ENCODE results near the gene KLHL26. TPM values are rescaled to one million over a fixed set of nuclear protein-coding genes. Genes with fewer than 3 reads are reported as not detected.

The KLHL26 gene
- total and polyA plus RNA-seq, 8 donors: 1.2 to 45.1 (median 4.1) TPM

DNA sequence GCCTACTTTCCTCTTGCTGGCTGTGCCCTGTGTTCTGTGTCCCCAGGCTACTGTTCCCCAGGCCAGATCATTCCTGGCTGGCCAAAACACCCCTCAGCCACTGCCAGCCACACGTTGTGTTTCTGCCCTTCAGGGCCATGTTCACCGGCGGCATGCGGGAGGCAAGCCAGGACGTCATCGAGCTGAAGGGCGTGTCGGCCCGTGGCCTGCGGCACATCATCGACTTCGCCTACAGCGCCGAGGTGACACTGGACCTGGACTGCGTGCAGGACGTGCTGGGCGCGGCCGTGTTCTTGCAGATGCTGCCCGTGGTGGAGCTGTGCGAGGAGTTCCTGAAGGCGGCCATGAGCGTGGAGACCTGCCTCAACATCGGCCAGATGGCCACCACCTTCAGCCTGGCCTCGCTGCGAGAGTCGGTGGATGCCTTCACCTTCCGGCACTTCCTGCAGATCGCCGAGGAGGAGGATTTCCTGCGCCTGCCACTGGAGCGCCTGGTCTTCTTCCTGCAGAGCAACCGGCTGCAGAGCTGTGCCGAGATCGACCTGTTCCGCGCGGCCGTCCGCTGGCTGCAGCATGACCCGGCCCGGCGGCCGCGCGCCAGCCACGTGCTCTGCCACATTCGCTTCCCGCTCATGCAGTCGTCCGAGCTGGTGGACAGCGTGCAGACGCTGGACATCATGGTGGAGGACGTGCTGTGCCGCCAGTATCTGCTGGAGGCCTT lies 30.9 kb downstream of the KLHL26 start:
- no peak overlapping the region for H3K27ac ChIP-seq
- TF ChIP-seq EP300 (IDR thresholded peaks at IDR 0.05) (no peak), POLR2AphosphoS5 (IDR thresholded peaks at IDR 0.05) (no peak), POLR2A (IDR thresholded peaks at IDR 0.05) (no peak)
- TF ChIP-seq, protein P1, sequence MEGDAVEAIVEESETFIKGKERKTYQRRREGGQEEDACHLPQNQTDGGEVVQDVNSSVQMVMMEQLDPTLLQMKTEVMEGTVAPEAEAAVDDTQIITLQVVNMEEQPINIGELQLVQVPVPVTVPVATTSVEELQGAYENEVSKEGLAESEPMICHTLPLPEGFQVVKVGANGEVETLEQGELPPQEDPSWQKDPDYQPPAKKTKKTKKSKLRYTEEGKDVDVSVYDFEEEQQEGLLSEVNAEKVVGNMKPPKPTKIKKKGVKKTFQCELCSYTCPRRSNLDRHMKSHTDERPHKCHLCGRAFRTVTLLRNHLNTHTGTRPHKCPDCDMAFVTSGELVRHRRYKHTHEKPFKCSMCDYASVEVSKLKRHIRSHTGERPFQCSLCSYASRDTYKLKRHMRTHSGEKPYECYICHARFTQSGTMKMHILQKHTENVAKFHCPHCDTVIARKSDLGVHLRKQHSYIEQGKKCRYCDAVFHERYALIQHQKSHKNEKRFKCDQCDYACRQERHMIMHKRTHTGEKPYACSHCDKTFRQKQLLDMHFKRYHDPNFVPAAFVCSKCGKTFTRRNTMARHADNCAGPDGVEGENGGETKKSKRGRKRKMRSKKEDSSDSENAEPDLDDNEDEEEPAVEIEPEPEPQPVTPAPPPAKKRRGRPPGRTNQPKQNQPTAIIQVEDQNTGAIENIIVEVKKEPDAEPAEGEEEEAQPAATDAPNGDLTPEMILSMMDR (IDR thresholded peaks at IDR 0.05): no peak
- peaks cover 21 to 73% (median 70%) of the 10 kb centered on the region in 4 donors for H3K36me3 ChIP-seq
- no peaks in the 10 kb centered on the region for H3K9me3 ChIP-seq
- peaks cover 9 to 67% (median 27%) of the 10 kb centered on the region in 4 donors for H3K4me1 ChIP-seq
- 96 to 97% (median 96%) methylated on average over 43 to 55 of the region's 55 CpGs for WGBS, 5 donors
- DNase-seq: no peak
- intact Hi-C loops (cut with DNase I; ENCODE audit: low total_unique reads): no loop called here
- no peaks in the 10 kb centered on the region for H3K27me3 ChIP-seq
- H3K4me3 ChIP-seq: no peak overlapping the region

DNA sequence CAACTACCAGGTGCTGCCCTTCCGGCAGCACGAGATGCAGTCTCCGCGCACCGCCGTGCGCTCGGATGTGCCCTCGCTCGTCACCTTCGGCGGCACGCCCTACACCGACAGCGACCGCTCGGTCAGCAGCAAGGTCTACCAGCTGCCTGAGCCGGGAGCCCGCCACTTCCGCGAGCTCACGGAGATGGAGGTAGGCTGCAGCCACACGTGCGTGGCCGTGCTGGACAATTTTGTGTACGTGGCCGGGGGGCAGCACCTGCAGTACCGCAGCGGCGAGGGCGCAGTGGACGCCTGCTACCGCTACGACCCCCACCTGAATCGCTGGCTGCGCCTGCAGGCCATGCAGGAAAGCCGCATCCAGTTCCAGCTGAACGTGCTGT lies 31.4 kb downstream of the KLHL26 start:
- Histone ChIP-seq H3K27ac (no peak overlapping the region), H3K4me1 (peaks cover 10 to 67% (median 29%) of the 10 kb centered on the region in 4 donors), H3K27me3 (no peaks in the 10 kb centered on the region), H3K4me3 (no peak overlapping the region), H3K9me3 (no peaks in the 10 kb centered on the region), H3K36me3 (peaks cover 21 to 73% (median 70%) of the 10 kb centered on the region in 4 donors)
- no peak for TF ChIP-seq POLR2A (IDR thresholded peaks at IDR 0.05)
- no peak for TF ChIP-seq POLR2AphosphoS5 (IDR thresholded peaks at IDR 0.05)
- no peak for TF ChIP-seq EP300 (IDR thresholded peaks at IDR 0.05)
- TF ChIP-seq, protein P1 (IDR thresholded peaks at IDR 0.05): no peak
- DNase-seq: no peak
- intact Hi-C loops (cut with DNase I; ENCODE audit: low total_unique reads): no loop called here
- 95 to 98% (median 97%) methylated on average over 26 to 38 of the region's 38 CpGs for WGBS, 5 donors

DNA sequence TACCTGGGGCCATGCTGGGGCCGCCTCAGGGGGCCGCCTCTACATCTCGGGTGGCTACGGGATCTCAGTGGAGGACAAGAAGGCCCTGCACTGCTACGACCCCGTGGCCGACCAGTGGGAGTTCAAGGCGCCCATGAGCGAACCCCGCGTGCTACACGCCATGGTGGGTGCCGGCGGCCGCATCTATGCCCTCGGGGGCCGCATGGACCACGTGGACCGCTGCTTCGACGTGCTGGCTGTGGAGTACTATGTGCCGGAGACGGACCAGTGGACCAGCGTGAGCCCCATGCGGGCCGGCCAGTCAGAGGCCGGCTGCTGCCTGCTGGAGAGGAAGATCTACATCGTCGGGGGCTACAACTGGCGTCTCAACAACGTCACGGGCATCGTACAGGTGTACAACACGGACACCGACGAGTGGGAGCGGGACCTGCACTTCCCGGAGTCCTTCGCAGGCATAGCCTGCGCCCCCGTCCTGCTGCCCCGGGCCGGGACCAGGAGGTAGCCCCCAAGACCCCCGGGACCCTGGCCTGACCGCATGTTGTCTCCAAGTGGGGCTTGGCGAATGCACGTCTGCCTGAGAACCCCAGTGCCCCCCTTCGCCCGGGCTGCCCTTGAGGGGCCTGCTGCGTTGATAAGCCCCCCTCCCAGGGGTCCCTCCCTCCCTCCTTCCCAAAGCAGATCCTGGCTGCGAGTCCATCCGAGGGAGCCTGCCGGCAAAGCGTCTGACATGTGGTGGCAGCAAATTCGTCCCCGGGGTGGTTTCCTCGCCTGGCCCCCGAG lies 32.1 kb downstream of the KLHL26 start:
- H3K4me1 ChIP-seq: peaks cover 10 to 66% (median 27%) of the 10 kb centered on the region in 4 donors
- TF ChIP-seq POLR2AphosphoS5 (IDR thresholded peaks at IDR 0.05) (no peak), EP300 (IDR thresholded peaks at IDR 0.05) (no peak)
- H3K36me3 ChIP-seq: peaks cover 21 to 73% (median 70%) of the 10 kb centered on the region in 4 donors
- no peaks in the 10 kb centered on the region for H3K27me3 ChIP-seq
- 93 to 98% (median 96%) methylated on average over 7 to 58 of the region's 58 CpGs for WGBS, 5 donors
- DNase-seq: no peak
- intact Hi-C loops (cut with DNase I; ENCODE audit: low total_unique reads): no loop called here
- H3K9me3 ChIP-seq: no peaks in the 10 kb centered on the region
- peak overlapping the region in 1 of 5 donors; percentile 54 for H3K27ac ChIP-seq
- H3K4me3 ChIP-seq: no peak overlapping the region

DNA sequence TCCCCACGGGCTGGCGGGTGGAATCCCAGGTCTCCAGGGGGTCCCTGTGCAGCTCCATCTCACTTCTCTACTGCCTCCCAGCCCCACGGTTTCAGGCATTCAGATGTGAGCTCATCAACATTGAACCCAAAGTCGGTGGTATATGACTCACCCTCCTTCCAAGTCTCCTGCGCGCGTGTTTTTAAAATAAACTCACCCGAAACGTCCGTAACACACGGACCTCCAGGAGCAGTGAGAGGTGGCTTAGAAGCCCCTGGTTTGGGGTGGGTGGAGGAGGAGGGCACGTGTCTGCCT lies 32.6 kb downstream of the KLHL26 start:
- TF ChIP-seq EP300 (IDR thresholded peaks at IDR 0.05): no peak
- TF ChIP-seq, protein P1 (IDR thresholded peaks at IDR 0.05): no peak
- TF ChIP-seq POLR2A (IDR thresholded peaks at IDR 0.05): no peak
- TF ChIP-seq POLR2AphosphoS5 (IDR thresholded peaks at IDR 0.05): no peak
- Histone ChIP-seq H3K4me3 (no peak overlapping the region), H3K36me3 (peaks cover 21 to 67% (median 65%) of the 10 kb centered on the region in 4 donors), H3K27ac (peak overlapping the region in 2 of 5 donors; percentile 34 to 54), H3K9me3 (no peaks in the 10 kb centered on the region), H3K27me3 (no peaks in the 10 kb centered on the region), H3K4me1 (peaks cover 10 to 66% (median 26%) of the 10 kb centered on the region in 4 donors)
- whole genome bisulfite sequencing, 5 donors: 83 to 93% (median 92%) methylated on average over 11 to 12 of the region's 12 CpGs
- intact Hi-C loops (cut with DNase I; ENCODE audit: low total_unique reads): no loop called here
- DNase-seq: no peak
